ENCODE data around the gene LYST.

LYST gene

DNA sequence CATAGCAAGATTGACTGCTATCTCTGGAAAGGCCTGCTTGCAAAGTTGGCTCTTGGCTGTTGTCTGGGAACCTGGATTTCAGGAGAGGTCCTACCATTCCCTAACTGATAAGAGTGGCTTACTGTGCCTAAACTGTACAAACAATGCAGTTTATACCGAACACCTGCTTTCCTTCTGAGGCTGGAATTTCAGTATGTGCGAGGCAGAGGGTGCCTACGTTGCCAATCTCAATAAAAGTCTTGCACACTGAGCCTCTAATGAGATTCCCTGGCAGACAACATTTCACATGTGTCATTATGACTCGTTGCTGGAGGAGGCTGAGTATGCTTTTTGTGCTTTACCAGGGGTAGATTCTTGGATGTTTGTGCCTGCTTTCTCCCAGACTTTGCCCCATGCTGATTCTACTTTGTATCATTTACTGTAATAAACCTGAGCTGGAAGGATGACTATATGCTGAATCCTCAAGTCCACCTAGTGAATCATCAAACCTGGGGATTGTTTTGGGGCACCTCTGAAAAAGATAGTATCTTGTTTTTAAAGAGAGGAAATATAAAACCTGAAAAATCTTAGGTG lies 158.2 kb downstream of the LYST start:
- no peak for DNase-seq

DNA sequence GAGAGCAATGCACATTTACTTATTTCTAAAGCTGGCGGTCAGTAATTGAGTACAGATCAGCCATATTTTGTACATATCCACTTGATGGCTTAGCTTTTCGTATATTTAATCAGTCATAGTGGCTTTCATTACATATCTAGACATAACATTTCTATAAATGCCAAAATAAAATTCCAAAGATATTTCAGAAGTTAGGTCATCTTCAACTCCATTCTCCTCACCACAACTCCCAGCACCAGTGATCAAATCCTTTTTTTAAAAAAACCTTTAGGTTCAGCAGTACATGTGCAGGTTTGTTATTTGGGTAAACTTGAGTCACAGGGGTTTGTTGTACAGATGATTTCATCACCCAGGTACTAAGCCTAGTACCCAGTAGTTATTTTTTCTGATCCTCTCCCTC lies 163.2 kb downstream of the LYST start:
- DNase-seq: no peak

DNA sequence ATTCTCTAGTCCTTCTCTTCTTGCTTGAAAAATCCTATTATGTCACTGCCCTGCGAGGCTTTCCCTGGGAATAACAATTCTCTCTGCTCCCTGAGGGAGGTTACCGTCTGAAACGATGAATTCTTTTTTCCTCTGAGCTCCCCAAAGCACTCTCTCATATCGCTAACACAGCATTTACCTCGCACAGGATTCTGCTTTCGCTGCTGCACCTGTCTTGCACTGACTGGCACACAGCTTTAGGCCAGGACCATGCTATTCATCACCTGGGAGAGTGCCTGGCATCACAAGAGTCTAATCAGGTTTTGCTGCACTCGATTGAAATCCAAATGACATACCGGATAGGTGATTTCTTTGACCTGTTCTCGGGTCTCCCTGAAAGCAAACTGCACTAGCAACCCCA lies 164.3 kb downstream of the LYST start:
- no peak for DNase-seq

DNA sequence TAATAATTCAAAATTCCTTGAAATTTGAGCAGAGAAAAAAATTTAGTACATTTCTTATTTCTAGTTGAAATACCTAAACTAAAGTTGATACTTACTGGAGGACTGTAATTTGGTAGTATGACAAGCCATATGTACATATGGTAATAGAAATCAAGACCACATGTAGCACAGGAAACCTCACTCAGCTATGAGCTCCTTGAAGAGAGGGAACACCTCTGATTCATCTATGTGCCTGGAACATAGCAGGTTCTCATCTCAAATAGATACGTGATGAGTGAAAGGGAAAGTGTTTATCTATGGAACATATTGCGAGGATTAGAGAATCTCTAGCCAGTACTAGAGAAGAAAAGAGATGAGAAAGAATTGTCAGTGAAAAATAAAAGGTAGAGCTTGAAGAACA lies 169.2 kb downstream of the LYST start:
- DNase-seq: no peak

DNA sequence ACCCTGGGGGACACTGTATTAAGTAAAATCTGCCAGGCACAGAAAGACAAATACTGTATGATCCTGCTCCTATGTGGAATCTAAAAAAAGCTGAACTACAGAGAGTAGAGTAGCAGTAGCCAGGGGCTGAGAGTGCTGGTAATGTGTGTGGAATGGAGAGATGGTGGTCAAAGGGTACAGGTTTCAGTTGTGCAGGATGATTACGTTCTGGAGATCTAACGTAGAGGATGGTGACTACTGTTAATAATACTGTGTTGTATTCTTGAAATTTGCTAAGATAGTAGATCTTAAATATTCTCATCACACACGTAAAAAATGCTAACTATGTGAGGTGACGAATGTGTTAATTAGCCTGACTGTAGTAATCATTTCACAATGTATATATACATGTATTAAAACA lies 177.3 kb downstream of the LYST start:
- no peak for DNase-seq

DNA sequence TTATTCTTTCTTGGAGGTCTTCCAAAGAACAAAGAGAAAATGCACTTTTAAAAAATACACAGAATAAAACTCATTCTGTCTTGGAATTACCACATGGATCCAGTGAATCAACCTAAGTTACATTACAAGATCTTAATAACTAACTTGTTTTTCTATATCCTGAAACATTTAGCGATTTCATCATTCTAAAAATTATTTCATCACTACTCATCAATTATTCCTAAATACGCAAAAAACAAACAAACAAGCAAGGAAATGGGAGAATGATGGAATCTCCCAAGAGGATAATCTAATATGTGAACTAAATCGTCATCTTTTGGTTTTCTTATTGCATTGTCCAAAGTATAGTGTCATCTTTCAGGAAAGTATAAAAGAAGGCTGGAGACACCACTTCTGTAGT lies 178.6 kb downstream of the LYST start:
- no peak for DNase-seq

DNA sequence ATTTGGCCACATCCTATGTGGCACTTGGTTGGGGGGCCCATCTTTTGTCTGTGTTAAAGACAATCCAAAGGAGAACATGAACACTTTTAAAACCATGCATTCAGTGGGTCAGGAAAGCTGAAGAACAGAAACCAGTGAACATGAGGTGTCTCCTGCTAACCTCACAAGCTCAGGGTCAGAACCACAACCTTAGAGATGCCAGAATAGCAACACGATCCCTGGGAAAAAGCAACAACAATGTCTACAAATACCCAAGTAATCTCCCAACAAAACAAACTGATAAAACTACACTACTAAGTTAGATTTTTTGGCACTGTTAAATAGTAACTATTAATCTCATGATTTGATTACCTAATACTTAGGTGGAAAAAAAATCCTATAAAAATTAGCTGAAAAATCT lies 183.1 kb downstream of the LYST start:
- DNase-seq: no peak

DNA sequence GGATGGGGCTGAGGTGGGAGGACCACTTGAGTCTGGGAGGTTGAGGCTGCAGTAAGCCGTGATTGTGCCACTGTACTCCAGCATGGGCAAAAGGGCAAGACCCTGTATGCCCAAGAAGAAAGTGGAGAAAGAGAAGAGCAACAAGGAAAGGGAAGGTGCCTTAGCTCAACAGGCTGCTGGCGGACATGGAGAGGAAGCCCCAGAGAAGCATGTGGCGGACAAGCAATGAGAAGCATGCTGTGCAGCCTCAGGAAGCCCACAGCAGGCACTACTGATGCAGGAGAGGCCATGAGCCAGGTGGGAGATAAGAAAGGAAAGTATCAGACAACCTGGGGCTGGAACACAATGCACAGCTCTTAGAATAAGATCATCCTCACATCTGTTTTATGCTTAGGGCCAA lies 184.5 kb downstream of the LYST start:
- DNase-seq: no peak

DNA sequence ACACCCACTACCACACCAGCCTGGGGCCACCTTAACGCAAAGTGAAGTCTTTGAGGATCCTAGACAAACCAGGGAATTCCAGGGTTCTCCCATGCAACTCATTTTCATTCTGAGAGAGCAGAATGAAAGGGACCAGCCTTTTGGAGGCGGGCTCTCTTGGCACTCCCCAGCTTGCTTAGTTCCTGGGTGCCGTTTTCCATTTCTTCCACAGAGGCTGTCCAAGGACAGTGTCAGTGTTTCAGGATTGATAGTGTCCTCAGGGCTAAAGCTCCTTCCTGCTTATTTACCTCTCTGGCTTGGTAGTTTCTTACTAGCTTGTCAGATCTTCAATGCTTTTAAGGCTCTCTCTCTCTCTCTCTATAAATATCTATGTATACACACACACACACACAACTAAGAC lies 187.1 kb downstream of the LYST start:
- no peak for DNase-seq

DNA sequence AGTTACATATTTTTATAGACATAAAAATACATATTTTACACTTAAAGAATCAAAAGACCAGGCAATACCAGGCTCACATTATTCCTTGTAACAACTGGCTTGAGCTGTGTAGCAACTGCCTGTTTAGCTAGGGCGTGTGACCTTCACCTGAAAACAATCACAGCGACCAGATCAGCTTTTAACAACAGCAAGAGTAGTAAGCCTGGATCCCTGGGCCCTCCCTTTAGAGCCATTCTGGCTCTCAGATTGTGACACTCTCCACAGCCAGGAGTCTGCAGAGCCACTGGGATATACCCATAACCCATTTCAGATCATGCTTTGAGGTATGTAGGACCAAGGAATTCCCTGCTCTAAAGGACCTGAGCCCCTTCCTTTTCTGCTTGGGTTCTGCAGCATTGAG lies 187.7 kb downstream of the LYST start:
- no peak for DNase-seq

DNA sequence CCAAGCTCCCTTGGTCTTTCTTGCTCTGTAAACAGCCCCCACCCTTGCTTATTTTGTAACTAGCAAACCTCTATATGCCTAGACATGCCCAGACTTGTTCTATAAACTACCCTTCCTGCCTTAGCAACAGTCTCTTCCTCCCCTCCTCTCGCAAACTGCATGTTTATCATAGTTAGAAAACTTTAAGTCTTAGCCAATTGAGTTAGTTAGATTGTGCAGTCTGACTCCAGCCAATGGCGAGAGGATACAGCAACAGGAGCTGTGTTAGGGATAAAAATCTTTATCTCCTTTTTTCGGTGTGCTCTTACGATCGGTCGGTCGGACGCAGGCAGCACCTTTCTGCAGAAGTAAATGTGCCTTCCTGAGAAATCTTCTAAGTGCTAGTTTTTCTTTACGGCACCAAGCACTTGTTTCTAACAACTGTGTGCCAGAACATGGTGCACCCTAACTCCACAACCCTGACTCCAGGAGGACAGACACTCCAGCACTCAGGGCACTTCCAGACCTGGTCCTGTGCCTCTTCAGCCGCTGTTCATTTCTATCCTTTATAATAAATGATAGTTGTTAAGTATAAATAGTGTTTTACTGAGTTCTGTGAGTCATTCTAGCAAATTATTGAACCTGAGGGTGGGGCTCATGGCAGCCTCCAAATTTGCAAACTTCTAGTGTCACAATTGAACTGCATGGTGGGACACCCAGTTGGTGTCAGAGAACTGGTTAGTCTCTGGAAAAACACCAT lies 191.4 kb downstream of the LYST start:
- no peak for DNase-seq

DNA sequence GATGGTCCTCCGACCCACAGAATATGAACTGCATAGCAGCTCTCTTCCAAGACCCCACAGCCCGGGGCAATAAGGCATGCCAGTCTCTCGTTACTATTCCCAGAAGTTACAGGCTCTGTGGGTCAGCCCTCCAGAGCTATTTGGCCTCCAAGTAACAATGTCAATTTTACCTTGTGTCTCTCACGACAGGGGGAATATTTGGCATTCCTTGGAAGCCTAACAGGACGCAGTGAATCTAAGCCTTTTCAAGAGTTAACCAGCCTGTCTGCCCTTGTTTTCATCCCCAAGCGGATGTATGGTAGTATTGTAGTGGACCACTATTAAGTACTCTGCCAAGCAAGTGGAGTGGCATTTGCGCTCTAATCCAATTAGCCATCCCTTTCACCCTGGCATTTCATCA lies 192.7 kb downstream of the LYST start:
- DNase-seq: no peak

DNA sequence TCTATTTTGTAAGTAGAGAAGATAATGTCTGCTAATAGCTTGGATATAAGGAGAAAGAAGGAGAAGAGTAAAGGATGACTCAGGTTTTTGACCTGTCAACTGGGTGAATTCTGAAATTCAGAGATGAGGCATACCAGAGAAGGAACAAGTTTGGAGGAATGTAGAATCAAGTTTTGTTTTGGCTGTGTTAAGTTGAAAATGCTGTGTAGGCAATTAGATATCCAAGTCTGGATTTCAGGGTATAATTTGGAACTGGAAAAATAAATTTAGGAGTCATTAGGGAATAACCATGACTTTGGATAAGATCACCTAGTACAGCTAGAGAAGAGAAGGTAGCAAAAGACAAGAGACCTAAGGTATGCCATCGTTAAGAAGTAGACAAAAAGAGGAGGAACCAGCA lies 194.7 kb downstream of the LYST start:
- no peak for DNase-seq

DNA sequence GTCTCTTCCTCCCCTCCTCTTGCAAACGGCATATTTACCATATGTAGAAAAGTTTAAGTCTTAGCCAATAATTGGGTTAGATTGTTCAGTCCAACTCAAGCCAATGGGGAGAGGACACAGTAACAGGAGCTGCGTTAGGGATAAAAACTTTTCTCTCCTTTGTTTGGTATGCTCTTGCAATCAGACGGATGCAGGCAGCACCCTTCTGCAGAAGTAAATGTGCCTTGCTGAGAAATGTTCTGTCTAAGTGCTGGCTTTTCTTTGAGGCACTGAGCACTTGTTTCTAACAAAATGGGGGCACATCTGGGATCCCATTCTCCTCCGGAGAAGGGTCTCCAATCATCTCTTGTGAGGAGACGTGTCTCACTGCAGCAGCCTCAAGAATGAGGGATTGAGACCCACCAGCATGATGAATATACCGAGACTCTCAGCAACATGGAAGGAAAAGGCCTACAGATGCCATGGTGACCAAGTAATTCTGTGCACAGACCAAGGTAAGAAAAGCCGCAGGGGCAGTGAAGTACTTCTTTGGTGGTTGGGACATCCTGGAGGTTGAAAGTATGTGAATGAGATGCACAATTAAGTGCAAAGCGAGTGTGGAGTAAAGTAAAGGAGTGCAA lies 196.4 kb downstream of the LYST start:
- no peak for DNase-seq

DNA sequence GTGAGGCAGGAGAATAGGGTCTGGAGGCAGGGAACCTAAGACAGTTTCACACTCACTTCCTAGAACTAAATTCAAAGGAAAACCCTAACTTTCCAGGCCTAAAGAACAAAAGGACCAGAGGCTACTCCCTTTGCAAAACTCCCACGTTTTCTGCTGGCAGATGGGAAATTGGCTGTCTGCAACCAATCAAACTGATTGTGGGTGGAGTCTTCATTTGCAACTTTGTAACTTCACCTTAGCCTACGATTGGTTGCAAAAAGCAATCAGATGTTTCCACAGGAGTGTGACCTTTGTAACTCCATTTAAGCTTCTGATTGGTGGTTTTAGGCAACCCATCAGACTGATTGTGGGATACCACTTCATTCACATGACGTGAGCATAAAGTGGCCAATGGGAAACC lies 197.4 kb downstream of the LYST start:
- no peak for DNase-seq

DNA sequence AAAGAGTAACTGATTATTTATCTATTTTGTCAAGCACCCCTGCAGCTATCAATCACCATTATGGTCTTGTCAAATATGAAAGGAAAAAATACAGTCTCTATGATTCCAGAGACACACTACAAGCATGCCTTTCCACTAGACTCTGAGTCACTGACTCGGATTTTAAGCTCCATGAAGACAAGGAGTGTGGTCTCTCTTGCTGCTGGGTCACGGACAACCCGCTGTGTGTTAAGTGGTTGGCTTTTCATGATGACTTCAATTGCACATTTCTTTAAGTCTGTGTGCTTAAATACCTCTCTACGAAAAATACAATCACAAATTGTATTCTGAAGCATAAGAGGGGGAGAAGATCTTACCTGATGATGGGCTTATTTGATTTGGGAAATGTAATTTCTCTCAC lies 203.1 kb downstream of the LYST start:
- DNase-seq: no peak

DNA sequence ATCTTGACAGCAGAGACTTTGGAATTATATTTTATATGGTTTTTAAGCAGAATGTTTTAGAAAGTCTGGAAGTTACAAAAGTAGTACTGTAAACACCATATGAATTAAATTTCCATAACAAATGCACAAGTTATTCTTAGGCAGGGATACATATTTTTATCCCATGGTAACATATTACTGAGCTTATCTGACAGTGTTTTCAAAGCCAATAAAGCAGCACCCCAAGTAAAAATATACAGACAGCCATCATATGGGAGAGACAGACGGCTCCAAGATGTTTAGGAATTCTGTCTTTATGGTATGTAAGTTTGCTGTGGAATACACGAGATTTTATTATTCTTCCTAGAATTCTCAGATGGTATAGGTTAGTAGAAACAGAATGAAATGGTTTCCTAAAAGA lies 205.1 kb downstream of the LYST start:
- DNase-seq: no peak

DNA sequence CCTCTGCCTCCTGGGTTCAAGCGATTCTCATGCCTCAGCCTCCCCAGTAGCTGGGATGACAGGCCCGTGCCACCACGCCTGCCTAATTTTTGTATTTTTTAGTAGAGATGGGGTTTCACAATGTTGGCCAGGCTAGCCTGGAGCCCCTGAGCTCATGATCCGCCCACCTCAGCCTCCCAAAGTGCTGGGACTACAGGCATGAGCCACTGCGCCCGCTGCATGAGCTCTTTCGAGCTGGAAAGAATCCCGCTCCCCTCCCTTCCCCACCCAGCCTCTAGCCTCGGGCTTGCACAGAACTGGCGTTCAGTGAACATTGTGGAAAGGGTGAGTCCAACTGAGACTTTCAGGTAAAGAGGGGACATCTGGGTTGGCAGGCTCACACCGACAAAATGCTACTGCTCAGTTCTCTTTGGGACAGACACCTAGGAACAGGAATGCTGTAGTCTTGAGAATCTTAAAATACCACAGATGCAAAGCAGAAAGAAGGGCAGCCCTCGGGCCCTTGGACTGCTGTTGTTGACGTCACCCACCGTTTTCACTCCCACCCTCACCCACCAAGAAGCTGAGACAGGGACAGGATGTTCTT lies 207.4 kb downstream of the LYST start:
- DNase-seq: no peak

DNA sequence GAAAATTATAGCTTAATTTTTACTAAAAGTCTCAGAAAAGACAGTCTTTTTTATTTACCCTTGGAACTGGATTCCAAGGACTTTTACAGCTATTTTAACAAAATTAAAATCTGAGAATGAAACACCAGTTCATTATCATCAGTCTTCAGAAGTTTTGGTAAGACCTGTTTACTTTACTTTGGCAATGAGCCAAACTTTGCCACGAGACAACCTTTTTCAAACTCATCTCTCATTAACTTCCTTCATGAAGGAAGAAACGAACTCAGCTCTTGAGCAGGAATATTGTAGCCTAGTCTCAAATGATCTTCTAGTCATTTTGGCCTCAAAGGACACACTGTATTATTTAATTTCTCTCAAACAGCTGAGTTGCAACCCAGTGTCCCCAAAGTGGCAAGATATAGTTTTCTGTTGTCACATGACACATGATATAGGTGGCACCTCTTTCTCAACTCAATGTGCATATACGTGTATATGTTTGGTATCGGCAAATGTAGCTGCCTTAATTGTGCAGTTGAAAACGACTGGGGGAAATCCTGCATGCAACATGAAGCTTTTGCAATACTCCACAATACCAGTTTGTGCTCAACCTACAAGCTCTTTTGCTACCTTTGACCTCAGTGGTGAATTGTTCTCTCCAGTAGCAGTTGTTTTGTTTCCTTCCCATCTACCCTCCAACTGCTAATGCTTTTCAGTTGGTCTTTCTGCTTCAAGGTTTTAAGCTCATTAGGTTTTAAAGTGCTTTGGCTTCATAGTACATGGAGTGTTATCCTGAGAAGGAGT lies 208.8 kb downstream of the LYST start:
- no peak for DNase-seq

DNA sequence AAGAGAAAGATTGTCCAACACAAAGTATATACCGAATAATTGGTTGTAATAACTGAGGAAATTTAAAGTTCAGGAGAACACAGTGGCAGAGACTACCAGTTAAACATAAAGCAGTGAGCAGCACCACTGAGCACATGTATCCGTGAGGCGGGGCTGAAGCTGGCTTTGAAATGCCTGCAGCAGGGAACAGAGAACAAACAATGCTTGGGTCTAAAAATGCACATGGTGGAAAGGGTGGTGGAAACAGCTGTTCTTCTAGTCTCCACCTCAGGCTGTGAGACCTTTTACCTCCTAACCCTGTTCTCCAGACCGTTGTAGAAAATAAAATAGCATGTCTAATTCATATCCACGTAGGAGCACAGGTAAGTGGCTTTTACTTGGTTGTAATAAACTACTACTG lies 209.4 kb downstream of the LYST start:
- no peak for DNase-seq

DNA sequence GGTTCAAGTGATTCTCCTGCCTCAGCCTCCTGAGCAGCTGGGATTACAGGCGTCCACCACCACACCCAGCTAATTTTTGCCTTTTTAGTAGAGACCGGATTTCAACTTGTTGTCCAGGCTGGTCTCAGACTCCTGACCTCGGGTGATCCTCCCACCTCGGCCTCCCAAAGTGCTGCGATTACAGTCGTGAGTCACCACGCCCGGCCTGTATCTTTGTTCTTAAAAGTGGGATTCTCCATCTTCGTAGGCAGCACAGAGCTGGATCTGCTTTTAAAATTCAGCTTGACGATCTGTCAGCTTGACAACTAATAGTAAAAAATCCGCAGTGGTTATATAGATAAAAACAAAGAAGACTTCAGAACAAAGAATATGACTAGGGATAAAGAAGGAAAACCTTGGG lies 214.3 kb downstream of the LYST start:
- DNase-seq: no peak

DNA sequence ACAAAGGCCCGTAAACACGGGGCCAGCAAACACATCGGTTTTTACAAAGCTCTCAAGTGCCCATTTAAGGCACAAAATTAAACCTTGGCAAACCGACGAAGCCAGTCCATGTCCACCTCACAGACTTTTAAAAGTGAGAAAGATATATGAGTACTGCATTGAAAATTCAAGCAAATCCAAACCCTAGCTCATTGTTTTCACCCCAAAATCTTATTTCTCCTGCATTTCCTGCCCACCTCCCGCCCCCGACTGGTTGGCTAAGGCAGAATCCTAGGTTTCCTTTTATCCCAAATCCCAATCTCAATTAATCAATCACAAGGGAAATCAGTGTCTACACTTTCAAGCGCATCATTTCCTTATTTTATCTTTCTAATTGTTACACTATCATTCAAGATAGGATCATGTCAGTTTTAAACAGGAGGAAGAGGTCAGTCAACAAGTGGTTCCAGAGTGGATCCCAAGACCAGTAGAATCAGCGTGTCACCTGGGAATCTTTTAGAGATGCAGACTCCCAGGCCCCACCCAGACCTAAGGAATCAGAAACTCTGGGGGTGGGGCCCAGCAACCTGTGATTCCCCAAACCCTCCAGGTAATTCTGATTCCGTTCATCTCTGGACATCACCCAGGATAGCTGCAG lies 215.4 kb downstream of the LYST start:
- no peak for DNase-seq

All from stimulated activated naive CD4-positive, alpha-beta T cell treated with Interleukin-2 at 50 U/mL for 16 hours (primary cell).